ENCODE measurements around the gene RHBDF2. TPM values are rescaled to one million over a fixed set of nuclear protein-coding genes. Genes with fewer than 3 reads are reported as not detected.
"Not testable (repeated sequence)": the region's sequence is repeated elsewhere in the genome, so short reads cannot be mapped to it uniquely, and the experiment has no call there.

The RHBDF2 gene
- total and polyA plus RNA-seq, 7 experiments from 2014 or later: 2.9 to 119 (median 31.4) TPM

DNA sequence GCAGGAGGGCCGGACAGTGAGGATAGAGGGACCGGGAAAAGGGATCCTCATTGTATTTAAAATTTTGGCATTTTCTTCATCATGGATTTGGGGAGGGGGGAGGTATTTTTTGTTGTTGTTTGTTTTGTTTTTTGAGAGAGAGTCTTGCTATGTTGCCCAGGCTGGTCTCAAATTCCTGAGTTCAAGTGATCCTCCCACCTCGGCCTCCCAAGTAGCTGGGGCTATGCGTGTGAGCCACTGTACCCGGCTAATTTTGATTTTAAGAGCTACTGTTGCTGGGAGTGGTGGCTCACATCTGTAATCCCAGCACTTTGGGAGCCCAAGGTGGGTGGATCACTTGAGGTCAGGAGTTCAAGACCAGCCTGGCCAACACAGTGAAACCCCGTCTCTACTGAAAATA, 13.1 kb upstream of the RHBDF2 start:
- Mint-ChIP-seq H3K4me3 (peak overlapping the region in 7 of 10 donors; percentile 28 to 85 (median 56)), H3K4me1 (peaks cover 25 to 65% (median 37%) of the 10 kb centered on the region in 7 donors), H3K27ac (peak overlapping the region; percentile 95 to 100 (median 99))
- Histone ChIP-seq H3K27ac (ENCODE audit: low read depth, low read length) (peak overlapping the region; percentile 96), H3K4me1 (ENCODE audit: control insufficient read depth in 2 of 2, insufficient read depth in 2 of 2, low read length in 2 of 2) (peaks cover 36 to 58% of the 10 kb centered on the region in 2 donors)
- ATAC-seq; DNase-seq; H3K27me3 Mint-ChIP-seq; H3K4me3 ChIP-seq (ENCODE audit: low read length); H3K36me3 ChIP-seq (ENCODE audit: control insufficient read depth in 2 of 3, insufficient read depth in 3 of 3, low read length in 3 of 3); H3K27me3 ChIP-seq (ENCODE audit: control insufficient read depth in 2 of 2, insufficient read depth in 2 of 2, low read length in 2 of 2); intact Hi-C loops (cut with micrococcal nuclease); H3K9me3 ChIP-seq (ENCODE audit: control insufficient read depth in 2 of 3, low read length in 3 of 3); H3K9me3 Mint-ChIP-seq; H3K36me3 Mint-ChIP-seq: not testable (repeated sequence)
- ChIA-PET POLR2A (interaction anchor here (0.7 to 2.9 kb wide), 11 partner anchors 8 to 221 kb away, joined by 3 to 18 read pairs (median 4); partner anchors contain the start of gene RHBDF2), CTCF (interaction anchor here (0.6 to 2.5 kb wide), 4 partner anchors 9 to 547 kb away, joined by 3 to 10 read pairs (median 8); partner anchors contain the start of gene RHBDF2)

DNA sequence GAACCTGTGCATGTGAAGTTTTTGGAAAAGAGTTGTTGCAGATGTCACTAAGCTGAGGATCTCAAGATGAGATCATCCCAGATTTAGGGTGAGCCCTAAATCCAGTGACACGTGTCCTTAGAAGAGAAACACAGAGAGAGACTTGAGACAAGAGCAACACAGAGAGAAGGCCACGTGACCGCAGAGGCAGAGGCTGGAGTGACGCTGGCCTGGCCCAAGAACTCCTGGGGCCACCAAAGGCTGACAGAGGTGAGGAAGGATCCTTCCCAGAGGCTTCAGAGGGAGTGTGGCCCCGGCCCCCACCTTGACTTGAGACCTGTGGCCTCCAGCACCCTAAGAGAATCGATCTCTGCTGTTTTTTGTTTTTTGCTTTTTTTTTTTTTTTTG, 12.1 kb upstream of the RHBDF2 start:
- Histone ChIP-seq H3K4me1 (ENCODE audit: control insufficient read depth in 2 of 2, insufficient read depth in 2 of 2, low read length in 2 of 2) (peaks cover 36 to 57% of the 10 kb centered on the region in 2 donors), H3K27me3 (ENCODE audit: control insufficient read depth in 2 of 2, insufficient read depth in 2 of 2, low read length in 2 of 2) (no peaks in the 10 kb centered on the region), H3K9me3 (ENCODE audit: control insufficient read depth in 2 of 3, low read length in 3 of 3) (no peaks in the 10 kb centered on the region), H3K4me3 (ENCODE audit: low read length) (no peak overlapping the region), H3K36me3 (ENCODE audit: control insufficient read depth in 2 of 3, insufficient read depth in 3 of 3, low read length in 3 of 3) (no peaks in the 10 kb centered on the region), H3K27ac (ENCODE audit: low read depth, low read length) (peak overlapping the region; percentile 28)
- POLR2A ChIA-PET: interaction anchor here (0.6 to 3.8 kb wide), 6 partner anchors 11 to 1735 kb away, joined by 3 to 21 read pairs (median 3); partner anchors contain the start of gene RHBDF2
- intact Hi-C loops (cut with micrococcal nuclease): no loop called here
- H3K27ac Mint-ChIP-seq: peak overlapping the region; percentile 84 to 100 (median 96)
- peaks cover 25 to 59% (median 35%) of the 10 kb centered on the region in 7 donors for H3K4me1 Mint-ChIP-seq
- H3K27me3 Mint-ChIP-seq: peaks cover 0 to 10% (median 0%) of the 10 kb centered on the region in 5 donors
- H3K9me3 Mint-ChIP-seq: peaks cover 0 to 3% (median 0%) of the 10 kb centered on the region in 11 donors
- H3K36me3 Mint-ChIP-seq: peaks cover 0 to 7% (median 0%) of the 10 kb centered on the region in 5 donors
- DNase-seq (no peak), ATAC-seq (no peak)
- CTCF ChIA-PET: interaction anchor here (0.6 to 2.5 kb wide), 3 partner anchors 10 to 269 kb away, joined by 4 to 10 read pairs (median 7); no protein-coding TSS in a partner anchor
- peak overlapping the region in 4 of 10 donors; percentile 5 to 51 (median 12) for H3K4me3 Mint-ChIP-seq

DNA sequence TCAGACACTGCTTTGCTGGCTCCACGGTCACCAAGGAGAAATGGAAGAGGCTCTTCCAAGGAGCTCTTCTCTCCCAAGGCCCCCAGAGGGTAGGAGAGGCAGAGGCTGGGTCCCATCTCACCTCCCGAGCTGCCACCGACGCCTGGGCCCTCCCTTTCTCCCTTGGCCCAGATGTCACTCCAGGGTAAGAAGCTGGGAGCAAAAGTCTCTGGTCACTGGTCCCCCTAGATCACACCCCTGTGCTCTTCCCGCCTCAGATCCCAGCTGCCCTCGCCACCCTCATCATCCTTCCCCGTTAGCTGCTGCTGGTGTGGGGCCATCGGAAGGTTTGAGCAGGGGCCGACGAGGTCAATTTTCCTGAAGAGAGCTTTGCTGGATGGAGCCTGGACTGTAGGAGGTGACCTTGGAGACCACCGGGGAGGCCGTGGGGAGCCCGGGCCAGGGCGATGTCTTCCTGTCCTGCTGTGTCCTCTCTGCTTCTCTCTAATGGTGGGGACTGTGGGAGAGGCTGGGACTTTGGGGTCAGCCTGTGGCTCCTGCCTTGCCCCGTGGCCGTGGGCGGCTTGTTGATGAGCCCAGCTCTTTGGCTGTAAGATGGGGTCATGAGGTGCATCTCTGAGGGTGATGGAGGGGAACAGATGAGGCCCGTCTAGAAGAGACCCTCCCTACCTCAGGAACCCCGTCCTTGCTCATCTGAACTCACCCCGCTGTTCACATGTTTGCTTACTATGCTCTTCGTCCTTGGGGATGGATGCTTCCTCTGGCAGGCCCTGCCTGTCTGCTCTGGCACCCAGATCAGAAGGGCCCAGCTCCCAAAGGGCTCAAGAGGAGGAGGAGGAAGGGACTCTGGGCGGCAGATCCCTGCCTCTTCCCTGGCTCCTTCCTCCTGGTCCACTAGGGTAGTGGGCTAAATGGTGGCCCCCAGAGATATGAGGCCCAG, 11.4 kb upstream of the RHBDF2 start:
- POLR2A ChIA-PET: interaction anchor here (0.6 to 3.8 kb wide), 6 partner anchors 11 to 188 kb away, joined by 3 to 21 read pairs (median 3); partner anchors contain the start of gene RHBDF2
- DNase-seq (no peak), ATAC-seq (no peak)
- H3K9me3 ChIP-seq (ENCODE audit: control insufficient read depth in 2 of 3, low read length in 3 of 3): no peaks in the 10 kb centered on the region
- H3K27me3 Mint-ChIP-seq: peaks cover 0 to 16% (median 0%) of the 10 kb centered on the region in 5 donors
- peaks cover 0 to 7% (median 0%) of the 10 kb centered on the region in 5 donors for H3K36me3 Mint-ChIP-seq
- intact Hi-C loops (cut with micrococcal nuclease): no loop called here
- no peaks in the 10 kb centered on the region for H3K27me3 ChIP-seq (ENCODE audit: control insufficient read depth in 2 of 2, insufficient read depth in 2 of 2, low read length in 2 of 2)
- H3K36me3 ChIP-seq (ENCODE audit: control insufficient read depth in 2 of 3, insufficient read depth in 3 of 3, low read length in 3 of 3): no peaks in the 10 kb centered on the region
- H3K27ac ChIP-seq (ENCODE audit: low read depth, low read length): peak overlapping the region; percentile 28
- H3K27ac Mint-ChIP-seq: peak overlapping the region; percentile 84 to 100 (median 96)
- H3K4me3 Mint-ChIP-seq: peak overlapping the region in 3 of 10 donors; percentile 5 to 51 (median 39)
- peaks cover 32 to 51% of the 10 kb centered on the region in 2 donors for H3K4me1 ChIP-seq (ENCODE audit: control insufficient read depth in 2 of 2, insufficient read depth in 2 of 2, low read length in 2 of 2)
- peaks cover 0 to 4% (median 0%) of the 10 kb centered on the region in 11 donors for H3K9me3 Mint-ChIP-seq
- H3K4me3 ChIP-seq (ENCODE audit: low read length): no peak overlapping the region
- H3K4me1 Mint-ChIP-seq: peaks cover 25 to 55% (median 30%) of the 10 kb centered on the region in 7 donors
- CTCF ChIA-PET: interaction anchor here (0.7 to 1.8 kb wide), 4 partner anchors 10 to 114 kb away, joined by 3 to 5 read pairs (median 4); partner anchors contain the start of gene AANAT

DNA sequence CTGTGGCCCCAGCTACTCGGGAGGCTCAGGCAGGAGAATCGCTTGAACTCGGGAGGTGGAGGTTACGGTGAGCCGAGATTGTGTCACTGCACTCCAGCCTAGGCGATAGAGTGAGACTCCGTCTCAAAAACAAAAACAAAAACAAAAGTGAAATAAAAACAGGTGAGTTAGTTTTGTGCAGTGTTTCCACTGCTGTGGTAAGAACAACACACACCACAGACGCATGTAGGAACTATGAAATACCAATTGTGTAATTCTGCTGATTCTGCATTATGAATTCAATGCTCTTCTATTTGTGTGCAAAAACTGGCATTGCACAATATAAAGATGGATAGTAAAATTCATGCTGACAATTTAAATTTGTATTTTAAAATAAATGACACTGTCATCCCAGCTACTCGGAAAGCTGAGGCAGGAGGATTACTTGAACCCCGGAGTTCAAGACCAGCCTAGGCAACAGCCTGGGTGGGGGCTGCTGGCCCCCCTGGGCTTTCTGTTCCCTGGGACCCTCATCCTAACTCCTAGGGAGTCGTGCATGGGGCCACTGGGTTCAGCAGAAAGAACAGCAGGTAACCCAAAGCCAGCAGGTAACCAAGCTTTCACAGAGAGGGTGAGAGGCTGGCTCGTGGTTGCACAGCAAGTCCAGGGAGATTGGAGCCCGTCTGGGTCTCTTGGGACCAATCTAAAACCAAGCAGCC, 10.6 kb upstream of the RHBDF2 start:
- CTCF ChIA-PET: interaction anchor here (0.7 to 1.8 kb wide), 4 partner anchors 9 to 113 kb away, joined by 3 to 5 read pairs (median 4); partner anchors contain the start of gene AANAT
- intact Hi-C loops (cut with micrococcal nuclease): no loop called here
- Mint-ChIP-seq H3K9me3 (peaks cover 0 to 4% (median 0%) of the 10 kb centered on the region in 11 donors), H3K4me3 (peak overlapping the region in 1 of 10 donors; percentile 73), H3K36me3 (peaks cover 0 to 7% (median 0%) of the 10 kb centered on the region in 5 donors), H3K27me3 (peaks cover 0 to 17% (median 0%) of the 10 kb centered on the region in 5 donors), H3K27ac (peak overlapping the region in 7 of 9 donors; percentile 54 to 100 (median 84)), H3K4me1 (peaks cover 25 to 60% (median 30%) of the 10 kb centered on the region in 7 donors)
- POLR2A ChIA-PET: interaction anchor here (0.6 to 3.8 kb wide), 4 partner anchors 10 to 187 kb away, joined by 3 to 21 read pairs (median 6); partner anchors contain the start of gene RHBDF2
- Histone ChIP-seq H3K27ac (ENCODE audit: low read depth, low read length) (no peak overlapping the region), H3K4me3 (ENCODE audit: low read length) (no peak overlapping the region), H3K27me3 (ENCODE audit: control insufficient read depth in 2 of 2, insufficient read depth in 2 of 2, low read length in 2 of 2) (no peaks in the 10 kb centered on the region), H3K9me3 (ENCODE audit: control insufficient read depth in 2 of 3, low read length in 3 of 3) (no peaks in the 10 kb centered on the region), H3K4me1 (ENCODE audit: control insufficient read depth in 2 of 2, insufficient read depth in 2 of 2, low read length in 2 of 2) (peaks cover 25 to 46% of the 10 kb centered on the region in 2 donors), H3K36me3 (ENCODE audit: control insufficient read depth in 2 of 3, insufficient read depth in 3 of 3, low read length in 3 of 3) (no peaks in the 10 kb centered on the region)
- ATAC-seq: no peak
- no peak for DNase-seq

- no peaks in the 10 kb centered on the region for H3K9me3 ChIP-seq (ENCODE audit: control insufficient read depth in 2 of 3, low read length in 3 of 3)
- no peaks in the 10 kb centered on the region for H3K36me3 ChIP-seq (ENCODE audit: control insufficient read depth in 2 of 3, insufficient read depth in 3 of 3, low read length in 3 of 3)
- H3K27me3 ChIP-seq (ENCODE audit: control insufficient read depth in 2 of 2, insufficient read depth in 2 of 2, low read length in 2 of 2): no peaks in the 10 kb centered on the region
- intact Hi-C loops (cut with micrococcal nuclease): no loop called here
- peaks cover 23 to 41% of the 10 kb centered on the region in 2 donors for H3K4me1 ChIP-seq (ENCODE audit: control insufficient read depth in 2 of 2, insufficient read depth in 2 of 2, low read length in 2 of 2)
- Mint-ChIP-seq H3K9me3 (peaks cover 0 to 4% (median 0%) of the 10 kb centered on the region in 11 donors), H3K4me3 (peak overlapping the region in 1 of 10 donors; percentile 73), H3K4me1 (peaks cover 22 to 60% (median 26%) of the 10 kb centered on the region in 7 donors), H3K27me3 (peaks cover 0 to 17% (median 0%) of the 10 kb centered on the region in 5 donors), H3K36me3 (peaks cover 0 to 7% (median 0%) of the 10 kb centered on the region in 5 donors), H3K27ac (peak overlapping the region in 5 of 9 donors; percentile 62 to 100 (median 84))
- H3K27ac ChIP-seq (ENCODE audit: low read depth, low read length): no peak overlapping the region
- CTCF ChIA-PET: interaction anchor here (0.7 to 1.8 kb wide), 5 partner anchors 8 to 1593 kb away, joined by 3 to 5 read pairs (median 4); partner anchors contain the start of gene AANAT
- POLR2A ChIA-PET: interaction anchor here (0.5 to 3.8 kb wide), 4 partner anchors 9 to 1044 kb away, joined by 3 to 21 read pairs (median 5); partner anchors contain the start of gene RHBDF2
- ATAC-seq (no peak), DNase-seq (no peak)
- no peak overlapping the region for H3K4me3 ChIP-seq (ENCODE audit: low read length)
Measured at GRCh38 chr17:76510831-76511244, 9.6 kb upstream of the RHBDF2 start.

Measured in naive thymus-derived CD4-positive, alpha-beta T cell (primary cell).